Measurements from ENCODE around the gene TRIM8.

DNA sequence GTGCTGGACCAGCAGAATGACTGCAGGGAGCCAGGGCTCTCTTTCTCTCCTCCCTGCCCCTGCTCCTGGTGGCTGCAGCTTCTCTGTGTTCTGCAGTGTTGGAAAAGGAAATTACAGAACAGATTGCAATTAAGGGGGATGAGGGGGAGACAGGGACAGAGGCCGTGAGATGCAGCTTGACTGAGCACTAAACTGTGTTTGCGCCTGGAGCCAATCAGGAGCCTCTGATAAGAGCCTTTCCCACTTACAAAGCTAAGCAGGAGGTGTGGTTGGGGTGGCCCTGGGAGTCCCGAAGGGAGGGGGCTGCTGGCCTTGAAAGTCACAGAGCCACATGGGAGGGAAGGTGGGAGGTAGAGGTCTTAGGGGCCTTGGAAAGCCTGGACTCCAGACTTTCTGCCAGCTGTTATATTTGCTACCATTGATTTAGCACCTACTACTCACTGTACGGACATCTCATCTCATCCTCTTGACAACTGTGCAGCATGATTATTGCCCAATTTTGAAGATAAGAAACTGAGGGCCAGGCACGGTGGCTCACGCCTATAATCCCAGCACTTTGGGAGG is 26.7 kb downstream of the TRIM8 start:
- TF ChIP-seq CTCF (IDR thresholded peaks at IDR 0.05; ENCODE audit: borderline replicate concordance, extremely low read depth, low read length, poor library complexity, severe bottlenecking) = no peak
- TF ChIP-seq EZH2 (IDR thresholded peaks at IDR 0.05; ENCODE audit: borderline replicate concordance, low read depth, low read length, severe bottlenecking) = no peak

Measured in DND-41 (cell line).